H1 (cell line): ENCODE measurements around the gene ABL1. TPM values are rescaled to one million over a fixed set of nuclear protein-coding genes. Genes with fewer than 3 reads are reported as not detected.

Experiments
- CTCF ChIA-PET: fragments of 300-600 bp; sonication (Branson Sonifier 250); formaldehyde crosslinking; loops from one replicate; lab custom pipeline; 2021; ENCODE audit not compliant: partially characterized antibody; lab: Charles Lee
- POLR2A ChIA-PET: fragments of 300-600 bp; sonication (Branson Sonifier 250); formaldehyde crosslinking; loops from one replicate; lab custom pipeline; 2021; ENCODE audit warnings: inconsistent platforms; ENCODE audit not compliant: partially characterized antibody; lab: Charles Lee
- DNase-seq, 2 experiments: peaks; one replicate each; pipeline versions ENCODE4 v3.0.0 to v3.0.0-alpha.2; 2010 to 2022; ENCODE audit warnings: low spot score in 2 of 2, low read depth in 1 of 2, mixed read lengths in 1 of 2
- FAIRE-seq: peaks from 2 replicates; lab custom pipeline; 2011; peaks lifted over from hg19 to GRCh38; lab: Jason Lieb, UNC
- H2AFZ ChIP-seq: 2 replicates; pipeline ENCODE4 v1.8.1; 2012; ENCODE audit warnings: low read length, inconsistent platforms
- H2AK5ac ChIP-seq: 2 replicates; pipeline ENCODE4 v1.6.1; 2013; ENCODE audit warnings: low read depth, low read length
- H2BK120ac ChIP-seq: replicated peaks from 2 replicates; pipeline ENCODE3; 2013; ENCODE audit warnings: low read depth, low read length, inconsistent platforms
- H2BK12ac ChIP-seq: 2 replicates; pipeline ENCODE4 v1.6.1; 2013; ENCODE audit warnings: low read depth, low read length
- H2BK15ac ChIP-seq: 2 replicates; pipeline ENCODE4 v1.6.1; 2013; ENCODE audit warnings: low read length
- H2BK20ac ChIP-seq: 2 replicates; pipeline ENCODE4 v1.6.1; 2013; ENCODE audit warnings: low read length
- H2BK5ac ChIP-seq: 2 replicates; pipeline ENCODE4 v1.6.1; 2013; ENCODE audit warnings: low read depth, low read length
- H3K14ac ChIP-seq: 2 replicates; pipeline ENCODE4 v1.6.1; 2013; ENCODE audit warnings: inconsistent platforms; ENCODE audit not compliant: insufficient read length
- H3K18ac ChIP-seq: 2 replicates; pipeline ENCODE4 v1.6.1; 2013; ENCODE audit warnings: low read length; ENCODE audit errors: extremely low read depth
- H3K23ac ChIP-seq: 2 replicates; pipeline ENCODE4 v1.6.1; 2013; ENCODE audit warnings: inconsistent platforms; ENCODE audit not compliant: insufficient read length
- H3K23me2 ChIP-seq: 2 replicates; pipeline ENCODE4 v1.6.1; 2013; ENCODE audit warnings: low read depth, low read length
- H3K27ac ChIP-seq: 2 replicates; pipeline ENCODE4 v1.6.1; 2011; ENCODE audit warnings: low read depth, low read length, inconsistent platforms
- H3K27me3 ChIP-seq, 4 experiments: replicated peaks in 1 of 4; 1 replicate in 1 of 4; 2 replicates in 3 of 4; pipeline versions ENCODE4 v1.6.1 to v1.8.1; 2011 to 2013; ENCODE audit warnings: low read length in 3 of 4, mild to moderate bottlenecking in 3 of 4, inconsistent platforms in 2 of 4, mixed read lengths in 2 of 4, moderate library complexity in 1 of 4; ENCODE audit not compliant: control insufficient read depth in 3 of 4, insufficient read depth in 3 of 4; ENCODE audit errors: extremely low read depth in 1 of 4
- H3K36me3 ChIP-seq, 4 experiments: 2 replicates each; pipeline versions ENCODE4 v1.6.1 to v1.8.1; 2011 to 2013; ENCODE audit warnings: mild to moderate bottlenecking in 4 of 4, low read length in 3 of 4, moderate library complexity in 2 of 4, control low read depth in 1 of 4, inconsistent platforms in 1 of 4; ENCODE audit not compliant: insufficient read depth in 4 of 4, control insufficient read depth in 2 of 4
- H3K4ac ChIP-seq: replicated peaks from 2 replicates; pipeline ENCODE3; 2013; ENCODE audit warnings: low read length, low read depth, mixed read lengths, inconsistent platforms; ENCODE audit not compliant: insufficient read length
- H3K4me1 ChIP-seq, 4 experiments: replicated peaks in 1 of 4; 1 replicate in 1 of 4; 2 replicates in 3 of 4; pipeline versions ENCODE4 v1.6.1 to v1.8.1; 2011 to 2013; ENCODE audit warnings: low read length in 3 of 4, inconsistent platforms in 2 of 4, mixed read lengths in 1 of 4; ENCODE audit not compliant: insufficient read depth in 4 of 4, control insufficient read depth in 3 of 4
- H3K4me2 ChIP-seq, 2 experiments: 2 replicates each; pipeline versions ENCODE4 v1.6.1 to v1.8.1; 2011 to 2013; ENCODE audit warnings: low read depth in 2 of 2, low read length in 2 of 2, control low read depth in 1 of 2, inconsistent platforms in 1 of 2, mild to moderate bottlenecking in 1 of 2; ENCODE audit not compliant: insufficient read depth in 1 of 2
- H3K4me3 ChIP-seq, 4 experiments: fragments of 200-600, 300-600 bp in 1 of 4; sonication (generic), shearing (Covaris generic), sonication (Bioruptor Twin) in 1 of 4; 2 replicates each; pipeline versions ENCODE4 v1.5.1 to v1.8.1; 2011 to 2016; ENCODE audit warnings: low read length in 4 of 4, low read depth in 3 of 4, control low read depth in 2 of 4, inconsistent platforms in 2 of 4, mild to moderate bottlenecking in 2 of 4, mixed read lengths in 1 of 4, moderate library complexity in 1 of 4; ENCODE audit not compliant: insufficient read depth in 2 of 4; ENCODE audit errors: extremely low read depth in 1 of 4
- H3K56ac ChIP-seq: replicated peaks from 2 replicates; pipeline ENCODE3; 2013; ENCODE audit warnings: low read depth, mild to moderate bottlenecking, mixed read lengths, low read length, inconsistent platforms; ENCODE audit not compliant: insufficient read length
- H3K79me1 ChIP-seq: 2 replicates; pipeline ENCODE4 v1.6.1; 2013; ENCODE audit warnings: low read depth, low read length, control low read depth
- H3K79me2 ChIP-seq, 2 experiments: 2 replicates each; pipeline versions ENCODE4 v1.6.1 to v1.8.1; 2012 to 2013; ENCODE audit warnings: low read length in 2 of 2, mild to moderate bottlenecking in 2 of 2, inconsistent platforms in 1 of 2; ENCODE audit not compliant: insufficient read depth in 2 of 2, control insufficient read depth in 1 of 2
- H3K9ac ChIP-seq, 4 experiments: replicated peaks in 1 of 4; 1 replicate in 1 of 4; 2 replicates in 3 of 4; pipeline versions ENCODE4 v1.6.1 to v1.8.1; 2011 to 2013; ENCODE audit warnings: low read depth in 3 of 4, low read length in 3 of 4, control low read depth in 2 of 4, mild to moderate bottlenecking in 2 of 4, moderate library complexity in 2 of 4, inconsistent platforms in 1 of 4; ENCODE audit errors: extremely low read depth in 1 of 4
- H3K9me3 ChIP-seq, 2 experiments: 2 replicates each; pipeline versions ENCODE4 v1.6.1 to v1.8.1; 2012 to 2013; ENCODE audit warnings: mild to moderate bottlenecking in 2 of 2, moderate library complexity in 2 of 2, control low read depth in 1 of 2, inconsistent platforms in 1 of 2, low read depth in 1 of 2, low read length in 1 of 2, mixed read lengths in 1 of 2; ENCODE audit not compliant: insufficient read depth in 2 of 2
- H4K20me1 ChIP-seq, 2 experiments: replicated peaks in 1 of 2; 2 replicates each; pipeline versions ENCODE3 to v1.8.1; 2011 to 2013; ENCODE audit warnings: inconsistent platforms in 2 of 2, low read length in 2 of 2, mild to moderate bottlenecking in 1 of 2; ENCODE audit not compliant: insufficient read depth in 2 of 2, control insufficient read depth in 1 of 2
- H4K5ac ChIP-seq: 2 replicates; pipeline ENCODE4 v1.6.1; 2013; ENCODE audit warnings: low read length, low read depth, mixed read lengths, inconsistent platforms; ENCODE audit not compliant: insufficient read length
- H4K8ac ChIP-seq: 2 replicates; pipeline ENCODE4 v1.8.0; 2013; ENCODE audit warnings: mild to moderate bottlenecking, moderate library complexity, low read length, inconsistent platforms; ENCODE audit not compliant: insufficient read depth; ENCODE audit errors: extremely low read depth
- H4K91ac ChIP-seq: replicated peaks from 2 replicates; pipeline ENCODE3; 2013; ENCODE audit warnings: low read length, mixed read lengths, inconsistent platforms; ENCODE audit not compliant: insufficient read length
- POLR2A ChIP-seq, 2 experiments: IDR thresholded peaks; 1 replicate in 1 of 2; 2 replicates in 1 of 2; pipeline ENCODE4 v1.6.1; 2011; ENCODE audit warnings: low read depth in 2 of 2, low read length in 2 of 2, mild to moderate bottlenecking in 2 of 2; ENCODE audit errors: control extremely low read depth in 1 of 2
- polyA plus RNA-seq, 7 experiments: library from polyadenylated mRNA; depleted of rRNA in 3 of 7; stranded (reverse) in 5 of 7; unstranded in 2 of 7; fragments of >200 nt in 5 of 7; fragments of 200-250 nt in 2 of 7; gene quantifications; 1 replicate in 5 of 7; 2 replicates in 1 of 7; 4 replicates in 1 of 7; pipeline versions ENCODE4 v1.2.1 to v1.2.3, GENCODE V29; 2011 to 2013; ENCODE audit warnings: missing spikeins in 2 of 7, mixed read lengths in 2 of 7
- total RNA-seq: library from RNA; stranded (reverse); fragmentation: NEBNext Ultra II Directional; extraction: Animal tissue kit (Norgen Biotek cat#: 25700); gene quantifications from 2 replicates; pipeline ENCODE4 v1.2.1, GENCODE V29; 2021

ABL1 gene
- total and polyA plus RNA-seq, 2 of the 8 experiments (the other 6 are each of a cell fraction or from before 2014, with no cell fraction given), result 35.3 to 104 TPM

DNA sequence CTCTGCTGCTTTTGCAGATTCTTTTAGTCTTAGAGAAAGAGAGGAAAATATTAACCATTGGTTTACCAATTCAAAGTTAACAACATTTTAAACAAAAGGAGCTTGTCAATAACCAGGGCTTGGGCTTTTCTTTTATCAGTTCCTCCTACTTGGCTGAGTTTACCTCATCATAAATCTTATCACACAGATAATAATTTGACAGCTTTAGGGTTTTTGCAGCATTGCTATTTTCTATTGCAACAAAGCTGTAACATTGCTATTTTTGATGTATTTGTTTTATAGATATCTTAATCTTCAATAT is 9.8 kb upstream of the ABL1 start:
- Histone ChIP-seq H3K79me1 (peaks cover 1% of the 10 kb centered on the region; the same call in 1 of the 2 replicates), H3K9me3 (peaks cover 2 to 3% of the 10 kb centered on the region in 2 experiments; a peak in 2 of 4 replicates), H4K5ac (peak overlapping the region; percentile 65), H2BK12ac (no peak overlapping the region), H3K36me3 (no peaks in the 10 kb centered on the region), H3K9ac (no peak overlapping the region), H3K27ac (no peak overlapping the region), H3K23me2 (peaks cover 5% of the 10 kb centered on the region; the same call in 1 of the 2 replicates), H4K8ac (no peak overlapping the region), H3K14ac (no peak overlapping the region), H2AK5ac (no peak overlapping the region), H3K27me3 (no peaks in the 10 kb centered on the region), H2AFZ (no peak overlapping the region), H3K4ac (no peak overlapping the region), H3K23ac (no peak overlapping the region), H4K91ac (no peak overlapping the region), H3K4me2 (peak overlapping the region; percentile 61 to 63), H4K20me1 (no peaks in the 10 kb centered on the region), H2BK120ac (no peak overlapping the region), H3K4me3 (peak overlapping the region in 1 of 4 experiments; percentile 40; a peak in 2 of 8 replicates), H2BK15ac (no peak overlapping the region), H3K79me2 (peaks cover 0 to 38% of the 10 kb centered on the region in 2 experiments; a peak in 3 of 4 replicates), H3K4me1 (peaks cover 11 to 26% (median 18%) of the 10 kb centered on the region in 4 experiments), H2BK5ac (no peak overlapping the region), H3K18ac (no peak overlapping the region; the same call in 1 of the 2 replicates), H2BK20ac (no peak overlapping the region), H3K56ac (no peak overlapping the region)
- TF ChIP-seq POLR2A (IDR thresholded peaks at IDR 0.05; ENCODE audit: control extremely low read depth in 1 of 2, low read depth in 2 of 2, low read length in 2 of 2), result no peak
- FAIRE-seq, result no peak
- no peak for DNase-seq
- ChIA-PET CTCF (interaction anchor here (1.0 to 2.0 kb wide), 6 partner anchors 11 to 57 kb away, joined by 3 to 9 read pairs (median 4); no protein-coding TSS in a partner anchor), POLR2A (interaction anchor here (0.7 to 3.5 kb wide), 10 partner anchors 9 to 116 kb away, joined by 3 to 24 read pairs (median 8); partner anchors contain the start of gene ABL1)
